Prostate gland (tissue), 2 donors: ENCODE results near the gene FAM53B.

ENCODE experiments used
- CTCF ChIP-seq, 4 experiments: fragments of 200-600 bp in 2 of 4; fragments of 450-650 bp in 2 of 4; sonication (generic) in 2 of 4; IDR thresholded peaks; 1 replicate in 3 of 4; 2 replicates in 1 of 4; pipeline ENCODE4 v1.5.1; 2016 to 2019; ENCODE audit warnings: antibody characterized with exemption in 4 of 4, mild to moderate bottlenecking in 2 of 4, moderate library complexity in 2 of 4
- POLR2A ChIP-seq: fragments of 450-650 bp; IDR thresholded peaks from one replicate; pipeline ENCODE4 v1.6.1; 2016; ENCODE audit warnings: antibody characterized with exemption, mild to moderate bottlenecking
- POLR2AphosphoS5 ChIP-seq: sonication (generic); formaldehyde crosslinking; IDR thresholded peaks from one replicate; pipeline ENCODE4 v1.6.1; 2017; ENCODE audit warnings: antibody characterized with exemption

GRCh38 chr10:124747745-124748144, 3.6 kb upstream of the FAM53B start:
- no peak for TF ChIP-seq POLR2A
- TF ChIP-seq CTCF (IDR thresholded peaks at IDR 0.05), result no peak
- TF ChIP-seq POLR2AphosphoS5, result no peak
